H9 (cell line): Measurements from ENCODE around the gene NR2F1-AS1. TPM values are rescaled to one million over a fixed set of nuclear protein-coding genes. Genes with fewer than 3 reads are reported as not detected.

Experiments
- DNase-seq: peaks from one replicate; pipeline ENCODE4 v3.0.0-alpha.2; 2017
- H2AFZ ChIP-seq: one replicate; pipeline ENCODE4 v1.6.1; 2013; ENCODE audit warnings: mild to moderate bottlenecking, low read length, control low read depth, moderate library complexity
- H2AK5ac ChIP-seq: 2 replicates; pipeline ENCODE4 v1.6.1; 2013; ENCODE audit warnings: low read length, control low read depth, mixed read lengths; ENCODE audit not compliant: insufficient read length
- H2BK120ac ChIP-seq: one replicate; pipeline ENCODE4 v1.6.1; 2013; ENCODE audit warnings: low read depth, mild to moderate bottlenecking, low read length, control low read depth, inconsistent platforms; ENCODE audit not compliant: poor library complexity, severe bottlenecking
- H2BK12ac ChIP-seq: 2 replicates; pipeline ENCODE4 v1.6.1; 2013; ENCODE audit warnings: low read length, control low read depth, mixed read lengths, low read depth; ENCODE audit not compliant: insufficient read length
- H2BK15ac ChIP-seq: 2 replicates; pipeline ENCODE4 v1.6.1; 2013; ENCODE audit warnings: low read depth, low read length, control low read depth
- H2BK20ac ChIP-seq: one replicate; pipeline ENCODE4 v1.6.1; 2013; ENCODE audit warnings: low read depth, mild to moderate bottlenecking, low read length, control low read depth, inconsistent platforms; ENCODE audit not compliant: poor library complexity, severe bottlenecking
- H2BK5ac ChIP-seq: 2 replicates; pipeline ENCODE4 v1.6.1; 2013; ENCODE audit warnings: low read length, control low read depth, mixed read lengths; ENCODE audit not compliant: insufficient read length
- H3K14ac ChIP-seq: 2 replicates; pipeline ENCODE4 v1.6.1; 2013; ENCODE audit warnings: low read length, control low read depth; ENCODE audit not compliant: insufficient read depth
- H3K18ac ChIP-seq: 2 replicates; pipeline ENCODE4 v1.6.1; 2013; ENCODE audit warnings: low read depth, mild to moderate bottlenecking, mixed read lengths, low read length, control low read depth; ENCODE audit not compliant: insufficient read length
- H3K23ac ChIP-seq: 2 replicates; pipeline ENCODE4 v1.6.1; 2013; ENCODE audit warnings: low read length, control low read depth, mixed read lengths, low read depth; ENCODE audit not compliant: insufficient read length
- H3K23me2 ChIP-seq: 2 replicates; pipeline ENCODE4 v1.6.1; 2013; ENCODE audit warnings: low read depth, mild to moderate bottlenecking, mixed read lengths, low read length, control low read depth; ENCODE audit not compliant: insufficient read length, poor library complexity, severe bottlenecking
- H3K27ac ChIP-seq: 2 replicates; pipeline ENCODE4 v1.5.1; 2013; ENCODE audit warnings: low read length, control low read depth, mixed read lengths, low read depth; ENCODE audit not compliant: insufficient read length
- H3K27me3 ChIP-seq: 2 replicates; pipeline ENCODE4 v1.6.1; 2013; ENCODE audit warnings: low read length, control low read depth, inconsistent platforms; ENCODE audit not compliant: insufficient read depth
- H3K4ac ChIP-seq: 2 replicates; pipeline ENCODE4 v1.6.1; 2013; ENCODE audit warnings: low read depth, mild to moderate bottlenecking, control low read depth, inconsistent platforms, low read length, moderate library complexity
- H3K4me1 ChIP-seq: 2 replicates; pipeline ENCODE4 v1.6.1; 2013; ENCODE audit warnings: low read length, control low read depth, inconsistent platforms; ENCODE audit not compliant: insufficient read depth
- H3K4me2 ChIP-seq: 2 replicates; pipeline ENCODE4 v1.6.1; 2013; ENCODE audit warnings: low read length, control low read depth, mixed read lengths; ENCODE audit not compliant: insufficient read length, insufficient read depth
- H3K56ac ChIP-seq: 2 replicates; pipeline ENCODE4 v1.6.1; 2013; ENCODE audit warnings: low read depth, mild to moderate bottlenecking, mixed read lengths, low read length, control low read depth; ENCODE audit not compliant: insufficient read length
- H3K79me1 ChIP-seq: 2 replicates; pipeline ENCODE4 v1.6.1; 2013; ENCODE audit warnings: low read depth, mild to moderate bottlenecking, moderate library complexity, low read length, control low read depth, inconsistent platforms; ENCODE audit not compliant: insufficient read depth, poor library complexity, severe bottlenecking
- H3K79me2 ChIP-seq: 2 replicates; pipeline ENCODE4 v1.6.1; 2013; ENCODE audit warnings: low read length, control low read depth, inconsistent platforms; ENCODE audit not compliant: insufficient read depth
- H3K9ac ChIP-seq: 2 replicates; pipeline ENCODE4 v1.6.1; 2013; ENCODE audit warnings: low read length, control low read depth, mixed read lengths; ENCODE audit not compliant: insufficient read length; ENCODE audit errors: extremely low read depth
- H3K9me3 ChIP-seq: one replicate; pipeline ENCODE4 v1.6.1; 2013; ENCODE audit warnings: low read depth, low read length, inconsistent platforms; ENCODE audit not compliant: control insufficient read depth
- H3T11ph ChIP-seq: one replicate; pipeline ENCODE4 v1.6.1; 2013; ENCODE audit warnings: mild to moderate bottlenecking, low read length, control low read depth, inconsistent platforms
- H4K20me1 ChIP-seq: one replicate; pipeline ENCODE4 v1.6.1; 2013; ENCODE audit not compliant: control insufficient read depth, insufficient read length, insufficient read depth
- H4K5ac ChIP-seq: 2 replicates; pipeline ENCODE4 v1.6.1; 2013; ENCODE audit warnings: low read depth, mild to moderate bottlenecking, mixed read lengths, low read length, control low read depth; ENCODE audit not compliant: insufficient read length
- H4K8ac ChIP-seq: replicated peaks from 2 replicates; pipeline ENCODE4 v1.6.1; 2013; ENCODE audit warnings: low read length, control low read depth, mixed read lengths, low read depth; ENCODE audit not compliant: insufficient read length
- H4K91ac ChIP-seq: 2 replicates; pipeline ENCODE4 v1.6.1; 2013; ENCODE audit warnings: low read depth, mild to moderate bottlenecking, moderate library complexity, mixed read lengths, low read length, control low read depth; ENCODE audit not compliant: insufficient read length
- H3K27ac Mint-ChIP-seq, 3 experiments: 2 replicates in 2 of 3; 3 replicates in 1 of 3; pipeline ENCODE4 v1.8.0; 2020 to 2021; ENCODE audit warnings: mixed read lengths in 3 of 3, mild to moderate bottlenecking in 1 of 3, moderate library complexity in 1 of 3
- H3K27me3 Mint-ChIP-seq: 2 replicates; pipeline ENCODE4 v1.8.0; 2021; ENCODE audit warnings: low read depth, mild to moderate bottlenecking, moderate library complexity, mixed read lengths
- H3K36me3 Mint-ChIP-seq, 3 experiments: 2 replicates in 2 of 3; 3 replicates in 1 of 3; pipeline ENCODE4 v1.8.0; 2020 to 2021; ENCODE audit warnings: low read depth in 3 of 3, mixed read lengths in 3 of 3; ENCODE audit not compliant: insufficient read depth in 1 of 3
- H3K4me1 Mint-ChIP-seq, 2 experiments: 2 replicates each; pipeline ENCODE4 v1.8.0; 2020; ENCODE audit warnings: mixed read lengths in 2 of 2
- H3K4me3 Mint-ChIP-seq, 2 experiments: 2 replicates in 1 of 2; 3 replicates in 1 of 2; pipeline ENCODE4 v1.8.0; 2020 to 2021; ENCODE audit warnings: mild to moderate bottlenecking in 2 of 2, mixed read lengths in 2 of 2, moderate library complexity in 1 of 2
- H3K9me3 Mint-ChIP-seq, 2 experiments: 2 replicates in 1 of 2; 3 replicates in 1 of 2; pipeline ENCODE4 v1.8.0; 2020; ENCODE audit warnings: mild to moderate bottlenecking in 2 of 2, mixed read lengths in 2 of 2, moderate library complexity in 1 of 2
- CTCF ChIP-seq: fragments of 200-600 bp; sonication (generic); conservative IDR thresholded peaks from 3 replicates; pipeline ENCODE4 v1.8.0; 2021; ENCODE audit warnings: antibody characterized with exemption, mild to moderate bottlenecking
- WGBS: extraction: QIAGEN DNeasy Blood & Tissue Kit; methylation state at CpG from one replicate; pipeline ENCODE4 v1.1.7; 2013; ENCODE audit warnings: missing lambda C conversion rate, low lambda C conversion rate, mixed read lengths; ENCODE audit not compliant: insufficient read length; ENCODE audit errors: extremely low coverage; 5-methylcytosine and 5-hydroxymethylcytosine counted together
- total RNA-seq: library from RNA; stranded (reverse); gene quantifications from 2 replicates; pipeline ENCODE4 v1.2.1, GENCODE V29; 2021

Gene NR2F1-AS1
- total RNA-seq, 1 experiment from 2014 or later: 1.9 TPM

- no peak overlapping the region for H2BK120ac ChIP-seq
- H3K4me2 ChIP-seq: no peak overlapping the region
- no peaks in the 10 kb centered on the region; the same call in 1 of the 2 replicates for H3K4me1 ChIP-seq
- Mint-ChIP-seq H3K27me3 (no peaks in the 10 kb centered on the region), H3K4me3 (no peak overlapping the region), H3K36me3 (no peaks in the 10 kb centered on the region), H3K9me3 (no peaks in the 10 kb centered on the region), H3K4me1 (no peaks in the 10 kb centered on the region; a peak in 1 of 4 replicates), H3K27ac (no peak overlapping the region)
- TF ChIP-seq CTCF: no peak
- H2BK15ac ChIP-seq: no peak overlapping the region
- H3K27me3 ChIP-seq: no peaks in the 10 kb centered on the region
- H2BK12ac ChIP-seq: no peak overlapping the region
- H4K91ac ChIP-seq: no peak overlapping the region
- H2AK5ac ChIP-seq: no peak overlapping the region
- no peaks in the 10 kb centered on the region for H3K79me2 ChIP-seq
- H3K4ac ChIP-seq: no peak overlapping the region
- H4K8ac ChIP-seq: no peak overlapping the region
- H2AFZ ChIP-seq: no peak overlapping the region
- no peak overlapping the region for H2BK5ac ChIP-seq
- no peak overlapping the region for H4K5ac ChIP-seq
- no peak overlapping the region for H3K9ac ChIP-seq
- no peak overlapping the region for H3T11ph ChIP-seq
- H3K18ac ChIP-seq: no peak overlapping the region
- no peak overlapping the region for H3K14ac ChIP-seq
- H4K20me1 ChIP-seq: no peaks in the 10 kb centered on the region
- H3K27ac ChIP-seq: no peak overlapping the region
- DNase-seq: no peak
- H3K23me2 ChIP-seq: no peaks in the 10 kb centered on the region
- H3K79me1 ChIP-seq: no peaks in the 10 kb centered on the region
- no CpG with 5 or more reads among the region's 4 CpGs for WGBS
- no peaks in the 10 kb centered on the region for H3K9me3 ChIP-seq
- H2BK20ac ChIP-seq: no peak overlapping the region
- no peak overlapping the region for H3K23ac ChIP-seq
- H3K56ac ChIP-seq: no peak overlapping the region
These were observed 83.9 kb downstream of the NR2F1-AS1 start for GRCh38 chr5:93497096-93497495.
